ENCODE results near the gene ANK2. TPM values are rescaled to one million over a fixed set of nuclear protein-coding genes. Genes with fewer than 3 reads are reported as not detected.
A peak's percentile ranks its signal among the peaks of the same experiment; 100 is the strongest.

ANK2 gene
- total and polyA plus RNA-seq, 2 of the 13 experiments (the other 11 are each of a cell fraction or from before 2014, with no cell fraction given), result 2.7 to 15.1 TPM

DNA sequence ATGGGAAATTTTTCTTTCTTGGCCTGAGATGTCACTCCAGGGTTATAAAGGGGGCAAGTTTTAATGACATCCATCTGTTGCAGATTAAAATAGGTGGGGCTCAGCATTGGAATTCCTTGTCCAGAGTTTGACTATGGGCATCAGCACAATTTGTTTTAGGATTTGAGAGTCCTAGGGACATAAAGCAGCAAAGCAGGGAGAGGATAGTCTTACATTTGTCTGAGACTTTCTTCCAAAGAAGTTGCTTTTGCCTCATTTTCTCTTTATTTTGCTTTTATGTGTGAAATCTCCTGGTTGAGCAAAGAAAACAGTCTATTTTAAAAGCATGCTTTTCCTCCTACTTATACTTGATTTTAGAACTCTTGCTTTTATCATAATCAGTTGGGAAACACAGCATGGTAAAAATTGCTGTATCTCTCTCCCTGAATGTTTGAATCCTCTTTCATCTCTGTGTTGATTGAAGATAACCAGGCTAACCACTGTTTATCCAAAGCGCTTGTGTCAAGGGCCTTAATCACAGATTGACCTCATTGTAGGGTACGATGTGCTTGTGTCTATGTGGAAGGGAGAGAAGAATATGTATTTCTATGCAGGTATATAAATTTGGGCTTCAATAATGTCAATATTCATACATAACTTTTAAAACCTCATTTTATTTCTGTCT lies 121.5 kb downstream of the ANK2 start (continued):
- TF ChIP-seq FOXA1 (IDR thresholded peaks at IDR 0.05) (peak; percentile 31; the same call in 1 of the 2 replicates), FOXA1 (CRISPR knock-in tag; IDR thresholded peaks at IDR 0.05) (peak; percentile 93), EP300 (IDR thresholded peaks at IDR 0.05; ENCODE audit: low read depth in 2 of 2, low read length in 2 of 2) (peak in 1 of 2 experiments; percentile 75; a peak in 1 of 4 replicates), EP300 (CRISPR knock-in tag; IDR thresholded peaks at IDR 0.05; ENCODE audit: borderline replicate concordance) (peak; percentile 34; the same call in 1 of the 2 replicates), BCL6 (CRISPR knock-in tag; IDR thresholded peaks at IDR 0.05) (peak; percentile 75), SOX5 (CRISPR knock-in tag; IDR thresholded peaks at IDR 0.05; ENCODE audit: borderline replicate concordance) (peak; percentile 67; the same call in 1 of the 2 replicates), MED8 (CRISPR knock-in tag; IDR thresholded peaks at IDR 0.05; ENCODE audit: insufficient replicate concordance) (no peak), HMG20B (CRISPR knock-in tag; conservative IDR thresholded peaks at IDR 0.05) (peak; percentile 85), ZNF552 (CRISPR knock-in tag; IDR thresholded peaks at IDR 0.05; ENCODE audit: borderline replicate concordance) (no peak), KLF11 (CRISPR knock-in tag; IDR thresholded peaks at IDR 0.05) (no peak), ZNF230 (CRISPR knock-in tag; IDR thresholded peaks at IDR 0.05) (no peak), ZNF709 (CRISPR knock-in tag; IDR thresholded peaks at IDR 0.05) (no peak), NR2F6 (IDR thresholded peaks at IDR 0.05) (peak; percentile 87), NR2F6 (CRISPR knock-in tag; IDR thresholded peaks at IDR 0.05) (peak; percentile 87), CBFB (CRISPR knock-in tag; IDR thresholded peaks at IDR 0.05) (peak; percentile 69; the same call in 1 of the 2 replicates)
- TF ChIP-seq, protein P1, sequence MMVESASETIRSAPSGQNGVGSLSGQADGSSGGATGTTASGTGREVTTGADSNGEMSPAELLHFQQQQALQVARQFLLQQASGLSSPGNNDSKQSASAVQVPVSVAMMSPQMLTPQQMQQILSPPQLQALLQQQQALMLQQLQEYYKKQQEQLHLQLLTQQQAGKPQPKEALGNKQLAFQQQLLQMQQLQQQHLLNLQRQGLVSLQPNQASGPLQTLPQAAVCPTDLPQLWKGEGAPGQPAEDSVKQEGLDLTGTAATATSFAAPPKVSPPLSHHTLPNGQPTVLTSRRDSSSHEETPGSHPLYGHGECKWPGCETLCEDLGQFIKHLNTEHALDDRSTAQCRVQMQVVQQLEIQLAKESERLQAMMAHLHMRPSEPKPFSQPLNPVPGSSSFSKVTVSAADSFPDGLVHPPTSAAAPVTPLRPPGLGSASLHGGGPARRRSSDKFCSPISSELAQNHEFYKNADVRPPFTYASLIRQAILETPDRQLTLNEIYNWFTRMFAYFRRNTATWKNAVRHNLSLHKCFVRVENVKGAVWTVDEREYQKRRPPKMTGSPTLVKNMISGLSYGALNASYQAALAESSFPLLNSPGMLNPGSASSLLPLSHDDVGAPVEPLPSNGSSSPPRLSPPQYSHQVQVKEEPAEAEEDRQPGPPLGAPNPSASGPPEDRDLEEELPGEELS (CRISPR knock-in tag; IDR thresholded peaks at IDR 0.05), result peak; percentile 83
- TF ChIP-seq, protein P2, sequence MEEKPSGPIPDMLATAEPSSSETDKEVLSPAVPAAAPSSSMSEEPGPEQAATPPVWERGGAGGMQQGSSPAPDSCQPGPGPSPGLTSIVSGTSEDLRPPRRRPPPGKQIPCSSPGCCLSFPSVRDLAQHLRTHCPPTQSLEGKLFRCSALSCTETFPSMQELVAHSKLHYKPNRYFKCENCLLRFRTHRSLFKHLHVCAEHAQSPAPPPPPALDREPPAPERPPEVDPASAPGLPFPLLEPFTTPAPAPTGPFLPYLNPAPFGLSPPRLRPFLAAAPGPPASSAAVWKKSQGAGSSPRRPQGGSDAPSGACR (CRISPR knock-in tag; IDR thresholded peaks at IDR 0.05), result 0 out of 2 replicates have a peak, but pooled peaks have one; percentile 29
- TF ChIP-seq, protein P3, sequence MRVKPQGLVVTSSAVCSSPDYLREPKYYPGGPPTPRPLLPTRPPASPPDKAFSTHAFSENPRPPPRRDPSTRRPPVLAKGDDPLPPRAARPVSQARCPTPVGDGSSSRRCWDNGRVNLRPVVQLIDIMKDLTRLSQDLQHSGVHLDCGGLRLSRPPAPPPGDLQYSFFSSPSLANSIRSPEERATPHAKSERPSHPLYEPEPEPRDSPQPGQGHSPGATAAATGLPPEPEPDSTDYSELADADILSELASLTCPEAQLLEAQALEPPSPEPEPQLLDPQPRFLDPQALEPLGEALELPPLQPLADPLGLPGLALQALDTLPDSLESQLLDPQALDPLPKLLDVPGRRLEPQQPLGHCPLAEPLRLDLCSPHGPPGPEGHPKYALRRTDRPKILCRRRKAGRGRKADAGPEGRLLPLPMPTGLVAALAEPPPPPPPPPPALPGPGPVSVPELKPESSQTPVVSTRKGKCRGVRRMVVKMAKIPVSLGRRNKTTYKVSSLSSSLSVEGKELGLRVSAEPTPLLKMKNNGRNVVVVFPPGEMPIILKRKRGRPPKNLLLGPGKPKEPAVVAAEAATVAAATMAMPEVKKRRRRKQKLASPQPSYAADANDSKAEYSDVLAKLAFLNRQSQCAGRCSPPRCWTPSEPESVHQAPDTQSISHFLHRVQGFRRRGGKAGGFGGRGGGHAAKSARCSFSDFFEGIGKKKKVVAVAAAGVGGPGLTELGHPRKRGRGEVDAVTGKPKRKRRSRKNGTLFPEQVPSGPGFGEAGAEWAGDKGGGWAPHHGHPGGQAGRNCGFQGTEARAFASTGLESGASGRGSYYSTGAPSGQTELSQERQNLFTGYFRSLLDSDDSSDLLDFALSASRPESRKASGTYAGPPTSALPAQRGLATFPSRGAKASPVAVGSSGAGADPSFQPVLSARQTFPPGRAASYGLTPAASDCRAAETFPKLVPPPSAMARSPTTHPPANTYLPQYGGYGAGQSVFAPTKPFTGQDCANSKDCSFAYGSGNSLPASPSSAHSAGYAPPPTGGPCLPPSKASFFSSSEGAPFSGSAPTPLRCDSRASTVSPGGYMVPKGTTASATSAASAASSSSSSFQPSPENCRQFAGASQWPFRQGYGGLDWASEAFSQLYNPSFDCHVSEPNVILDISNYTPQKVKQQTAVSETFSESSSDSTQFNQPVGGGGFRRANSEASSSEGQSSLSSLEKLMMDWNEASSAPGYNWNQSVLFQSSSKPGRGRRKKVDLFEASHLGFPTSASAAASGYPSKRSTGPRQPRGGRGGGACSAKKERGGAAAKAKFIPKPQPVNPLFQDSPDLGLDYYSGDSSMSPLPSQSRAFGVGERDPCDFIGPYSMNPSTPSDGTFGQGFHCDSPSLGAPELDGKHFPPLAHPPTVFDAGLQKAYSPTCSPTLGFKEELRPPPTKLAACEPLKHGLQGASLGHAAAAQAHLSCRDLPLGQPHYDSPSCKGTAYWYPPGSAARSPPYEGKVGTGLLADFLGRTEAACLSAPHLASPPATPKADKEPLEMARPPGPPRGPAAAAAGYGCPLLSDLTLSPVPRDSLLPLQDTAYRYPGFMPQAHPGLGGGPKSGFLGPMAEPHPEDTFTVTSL (CRISPR knock-in tag; IDR thresholded peaks at IDR 0.05; ENCODE audit: borderline replicate concordance), result peak; percentile 15; the same call in 1 of the 2 replicates
- TF ChIP-seq, protein P4, sequence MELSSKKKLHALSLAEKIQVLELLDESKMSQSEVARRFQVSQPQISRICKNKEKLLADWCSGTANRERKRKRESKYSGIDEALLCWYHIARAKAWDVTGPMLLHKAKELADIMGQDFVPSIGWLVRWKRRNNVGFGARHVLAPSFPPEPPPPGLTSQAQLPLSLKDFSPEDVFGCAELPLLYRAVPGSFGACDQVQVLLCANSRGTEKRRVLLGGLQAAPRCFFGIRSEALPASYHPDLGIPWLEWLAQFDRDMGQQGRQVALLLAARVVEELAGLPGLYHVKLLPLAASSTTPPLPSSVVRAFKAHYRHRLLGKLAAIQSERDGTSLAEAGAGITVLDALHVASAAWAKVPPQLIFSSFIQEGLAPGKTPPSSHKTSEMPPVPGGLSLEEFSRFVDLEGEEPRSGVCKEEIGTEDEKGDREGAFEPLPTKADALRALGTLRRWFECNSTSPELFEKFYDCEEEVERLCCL (CRISPR knock-in tag; IDR thresholded peaks at IDR 0.05; ENCODE audit: borderline replicate concordance), result no peak
